Mammary epithelial cell (primary cell): ENCODE results near the gene EIF4G2.

Source experiments
- CTCF ChIP-seq, 2 donors: IDR thresholded peaks in 1 of 2; conservative IDR thresholded peaks in 1 of 2; 2 replicates each; pipeline ENCODE4 v1.5.1; 2011 to 2012; ENCODE audit warnings: inconsistent platforms in 2 of 2, low read length in 2 of 2, mild to moderate bottlenecking in 2 of 2, control low read depth in 1 of 2, low read depth in 1 of 2; ENCODE audit not compliant: insufficient read depth in 1 of 2; ENCODE audit errors: extremely low read depth in 1 of 2
- EZH2 ChIP-seq: IDR thresholded peaks from 2 replicates; pipeline ENCODE4 v1.6.1; 2012; ENCODE audit warnings: low read length, inconsistent platforms, borderline replicate concordance

GRCh38 chr11:10800292-10800691 lies 8.4 kb downstream of the EIF4G2 start:
- no peak for TF ChIP-seq CTCF (conservative IDR thresholded peaks at IDR 0.05 in 1 of 2, IDR thresholded peaks at IDR 0.05 in 1 of 2; ENCODE audit: extremely low read depth in 1 of 2, insufficient read depth in 1 of 2, low read depth in 1 of 2, low read length in 2 of 2)
- TF ChIP-seq EZH2 = no peak
